Fibroblast of lung (primary cell): ENCODE results near the gene NBEA. TPM values are rescaled to one million over a fixed set of nuclear protein-coding genes. Genes with fewer than 3 reads are reported as not detected.

ENCODE experiments used
- DNase-seq, 2 donors: peaks; one replicate each; pipeline versions ENCODE4 v3.0.0 to v3.0.0-alpha.2; 2010; ENCODE audit warnings: low read depth in 2 of 2
- H2AFZ ChIP-seq: 2 replicates; pipeline ENCODE4 v1.5.1; 2012; ENCODE audit warnings: low read length, control low read depth, inconsistent platforms
- H3K27ac ChIP-seq: 2 replicates; pipeline ENCODE4 v1.5.1; 2011; ENCODE audit warnings: low read length, control low read depth; ENCODE audit not compliant: insufficient read depth
- H3K27me3 ChIP-seq: 2 replicates; pipeline ENCODE4 v1.5.1; 2011; ENCODE audit warnings: mild to moderate bottlenecking, low read length; ENCODE audit not compliant: control insufficient read depth, insufficient read depth
- H3K36me3 ChIP-seq: 2 replicates; pipeline ENCODE4 v1.5.1; 2011; ENCODE audit warnings: low read length; ENCODE audit not compliant: control insufficient read depth, insufficient read depth
- H3K4me1 ChIP-seq: 2 replicates; pipeline ENCODE4 v1.5.1; 2011; ENCODE audit warnings: low read length; ENCODE audit not compliant: control insufficient read depth, insufficient read depth; ENCODE audit errors: extremely low read depth
- H3K4me2 ChIP-seq: 2 replicates; pipeline ENCODE4 v1.5.1; 2011; ENCODE audit warnings: low read length, control low read depth; ENCODE audit not compliant: insufficient read depth; ENCODE audit errors: extremely low read depth
- H3K4me3 ChIP-seq, 4 experiments: fragments of 200-600 bp in 1 of 4; sonication (generic) in 1 of 4; replicated peaks in 1 of 4; 2 replicates each; pipeline ENCODE4 v1.5.1; 2011 to 2016; ENCODE audit warnings: low read length in 4 of 4, low read depth in 3 of 4, mild to moderate bottlenecking in 3 of 4, control low read depth in 2 of 4, inconsistent platforms in 1 of 4, mixed read lengths in 1 of 4; ENCODE audit not compliant: insufficient read depth in 1 of 4; ENCODE audit errors: control extremely low read depth in 1 of 4
- H3K79me2 ChIP-seq: 2 replicates; pipeline ENCODE4 v1.5.1; 2012; ENCODE audit warnings: mild to moderate bottlenecking, low read length, inconsistent platforms; ENCODE audit not compliant: control insufficient read depth, insufficient read depth
- H3K9ac ChIP-seq: 2 replicates; pipeline ENCODE4 v1.5.1; 2011; ENCODE audit warnings: mild to moderate bottlenecking, low read length, control low read depth; ENCODE audit not compliant: insufficient read depth
- H3K9me3 ChIP-seq: 2 replicates; pipeline ENCODE4 v1.5.1; 2012; ENCODE audit warnings: low read depth, low read length; ENCODE audit not compliant: control insufficient read depth, insufficient read depth
- H4K20me1 ChIP-seq: 2 replicates; pipeline ENCODE4 v1.5.1; 2011; ENCODE audit warnings: low read length; ENCODE audit not compliant: control insufficient read depth, insufficient read depth; ENCODE audit errors: extremely low read depth
- EZH2 ChIP-seq: IDR thresholded peaks from 2 replicates; pipeline ENCODE4 v1.5.1; 2012; ENCODE audit warnings: low read length, control low read depth, mild to moderate bottlenecking; ENCODE audit errors: missing control alignments
- polyA plus RNA-seq, 2 donors: library from polyadenylated mRNA; depleted of rRNA in 1 of 2; stranded (reverse) in 1 of 2; unstranded in 1 of 2; fragments of >200 nt; gene quantifications; 2 replicates each; pipeline ENCODE4 v1.2.1, GENCODE V29; 2011 to 2012; ENCODE audit warnings: missing spikeins in 1 of 2
- total RNA-seq: library from RNA; depleted of rRNA; stranded (reverse); fragments of >200 nt; gene quantifications from 2 replicates; pipeline ENCODE4 v1.2.1, GENCODE V29; 2014
- TF ChIP-seq, protein P1 (sequence below), 2 donors: IDR thresholded peaks in 1 of 2; conservative IDR thresholded peaks in 1 of 2; 1 replicate in 1 of 2; 2 replicates in 1 of 2; pipeline ENCODE4 v1.5.1; 2011 to 2012; ENCODE audit warnings: low read length in 2 of 2, control low read depth in 1 of 2, inconsistent platforms in 1 of 2, low read depth in 1 of 2, mild to moderate bottlenecking in 1 of 2

NBEA gene
- total and polyA plus RNA-seq, 2 donors (not counting 1 experiment from before 2014, with no cell fraction given): 3.6 to 7.8 TPM

DNA sequence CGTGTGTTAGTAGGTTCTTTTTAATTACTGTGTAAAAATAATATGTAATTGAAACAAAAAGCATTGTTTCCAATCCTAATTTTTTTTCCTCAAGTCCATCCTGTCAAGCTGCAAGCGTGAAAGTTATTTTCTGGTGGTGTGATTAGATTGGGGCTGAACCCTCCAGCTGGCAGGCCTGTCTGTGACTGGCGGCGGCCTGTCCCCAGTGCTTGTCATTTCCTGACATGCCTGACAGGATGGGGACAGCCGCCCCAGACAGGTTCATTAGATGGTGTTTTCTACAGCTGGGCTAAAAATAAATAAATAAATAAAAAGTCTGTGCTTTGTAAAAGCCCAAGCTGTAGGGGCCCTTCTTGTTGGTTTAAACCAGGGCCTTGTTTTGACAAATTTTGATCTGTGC, 588.1 kb downstream of the NBEA start:
- Histone ChIP-seq H3K9me3 (no peaks in the 10 kb centered on the region), H3K27ac (no peak overlapping the region), H3K4me3 (no peak overlapping the region), H4K20me1 (no peaks in the 10 kb centered on the region), H3K27me3 (no peaks in the 10 kb centered on the region), H3K9ac (no peak overlapping the region), H3K36me3 (no peaks in the 10 kb centered on the region), H3K4me2 (no peak overlapping the region), H3K79me2 (no peaks in the 10 kb centered on the region), H3K4me1 (no peaks in the 10 kb centered on the region), H2AFZ (no peak overlapping the region)
- no peak for DNase-seq
- TF ChIP-seq EZH2: no peak
- TF ChIP-seq, protein P1, sequence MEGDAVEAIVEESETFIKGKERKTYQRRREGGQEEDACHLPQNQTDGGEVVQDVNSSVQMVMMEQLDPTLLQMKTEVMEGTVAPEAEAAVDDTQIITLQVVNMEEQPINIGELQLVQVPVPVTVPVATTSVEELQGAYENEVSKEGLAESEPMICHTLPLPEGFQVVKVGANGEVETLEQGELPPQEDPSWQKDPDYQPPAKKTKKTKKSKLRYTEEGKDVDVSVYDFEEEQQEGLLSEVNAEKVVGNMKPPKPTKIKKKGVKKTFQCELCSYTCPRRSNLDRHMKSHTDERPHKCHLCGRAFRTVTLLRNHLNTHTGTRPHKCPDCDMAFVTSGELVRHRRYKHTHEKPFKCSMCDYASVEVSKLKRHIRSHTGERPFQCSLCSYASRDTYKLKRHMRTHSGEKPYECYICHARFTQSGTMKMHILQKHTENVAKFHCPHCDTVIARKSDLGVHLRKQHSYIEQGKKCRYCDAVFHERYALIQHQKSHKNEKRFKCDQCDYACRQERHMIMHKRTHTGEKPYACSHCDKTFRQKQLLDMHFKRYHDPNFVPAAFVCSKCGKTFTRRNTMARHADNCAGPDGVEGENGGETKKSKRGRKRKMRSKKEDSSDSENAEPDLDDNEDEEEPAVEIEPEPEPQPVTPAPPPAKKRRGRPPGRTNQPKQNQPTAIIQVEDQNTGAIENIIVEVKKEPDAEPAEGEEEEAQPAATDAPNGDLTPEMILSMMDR (conservative IDR thresholded peaks at IDR 0.05 in 1 of 2, IDR thresholded peaks at IDR 0.05 in 1 of 2; ENCODE audit: low read depth in 1 of 2, low read length in 2 of 2): no peak

DNA sequence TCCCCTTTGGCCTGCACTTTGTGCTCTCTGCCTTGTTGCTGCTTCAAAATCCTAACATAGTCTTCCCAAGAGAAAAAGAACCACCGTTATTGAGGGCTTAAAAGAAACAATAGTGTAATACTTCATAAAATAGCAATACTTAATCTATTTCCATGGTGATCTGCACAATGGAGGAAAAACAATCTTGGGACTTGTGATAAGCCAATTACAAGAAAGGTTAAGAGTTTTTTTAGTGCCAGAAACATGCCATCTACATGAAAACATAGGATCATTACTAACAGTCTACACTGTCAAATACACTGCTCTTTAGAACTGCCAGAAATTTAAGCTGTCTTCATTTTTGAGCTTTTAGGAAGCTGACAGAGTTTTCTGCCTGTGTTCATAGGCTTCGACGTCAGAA, 588.5 kb downstream of the NBEA start:
- no peaks in the 10 kb centered on the region for H3K79me2 ChIP-seq
- DNase-seq: no peak
- no peaks in the 10 kb centered on the region for H3K4me1 ChIP-seq
- TF ChIP-seq, protein P1 (conservative IDR thresholded peaks at IDR 0.05 in 1 of 2, IDR thresholded peaks at IDR 0.05 in 1 of 2; ENCODE audit: low read depth in 1 of 2, low read length in 2 of 2): no peak
- TF ChIP-seq EZH2: no peak
- H3K9me3 ChIP-seq: no peaks in the 10 kb centered on the region
- H3K27ac ChIP-seq: no peak overlapping the region
- H3K36me3 ChIP-seq: no peaks in the 10 kb centered on the region
- H3K9ac ChIP-seq: no peak overlapping the region
- H4K20me1 ChIP-seq: no peaks in the 10 kb centered on the region
- H2AFZ ChIP-seq: no peak overlapping the region
- H3K4me2 ChIP-seq: no peak overlapping the region
- H3K27me3 ChIP-seq: no peaks in the 10 kb centered on the region
- no peak overlapping the region for H3K4me3 ChIP-seq

DNA sequence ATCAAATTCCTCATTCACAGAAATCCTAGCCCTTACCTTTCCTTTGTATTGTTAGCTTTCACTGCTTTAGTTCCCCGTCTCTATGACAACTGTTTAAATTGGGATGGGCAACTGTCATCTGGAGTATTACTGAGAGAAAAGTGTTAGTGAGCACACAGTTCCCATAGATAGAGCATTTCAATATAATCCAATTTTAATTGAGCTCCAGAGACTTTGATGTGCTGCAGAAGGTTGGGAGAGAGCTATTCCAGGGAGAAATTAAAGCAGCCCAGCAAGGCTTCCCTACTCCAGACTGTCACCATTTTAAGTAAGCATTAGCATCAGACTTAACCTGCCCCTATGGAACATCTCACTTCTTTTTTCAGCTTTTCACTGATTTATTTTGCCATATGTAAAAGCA, 589.5 kb downstream of the NBEA start:
- no peak overlapping the region for H3K27ac ChIP-seq
- no peaks in the 10 kb centered on the region for H3K4me1 ChIP-seq
- no peak overlapping the region for H3K4me2 ChIP-seq
- H3K9ac ChIP-seq: no peak overlapping the region
- H3K36me3 ChIP-seq: no peaks in the 10 kb centered on the region
- TF ChIP-seq EZH2: no peak
- TF ChIP-seq, protein P1 (conservative IDR thresholded peaks at IDR 0.05 in 1 of 2, IDR thresholded peaks at IDR 0.05 in 1 of 2; ENCODE audit: low read depth in 1 of 2, low read length in 2 of 2): no peak
- no peaks in the 10 kb centered on the region for H4K20me1 ChIP-seq
- no peak for DNase-seq
- H3K9me3 ChIP-seq: no peaks in the 10 kb centered on the region
- no peak overlapping the region for H3K4me3 ChIP-seq
- H3K27me3 ChIP-seq: no peaks in the 10 kb centered on the region
- H3K79me2 ChIP-seq: no peaks in the 10 kb centered on the region
- H2AFZ ChIP-seq: no peak overlapping the region
